ENCODE results near the gene WDR1. TPM values are rescaled to one million over a fixed set of nuclear protein-coding genes. Genes with fewer than 3 reads are reported as not detected.

Gene WDR1
- total RNA-seq, 2 experiments from 2014 or later, result 77.6 to 152 TPM

DNA sequence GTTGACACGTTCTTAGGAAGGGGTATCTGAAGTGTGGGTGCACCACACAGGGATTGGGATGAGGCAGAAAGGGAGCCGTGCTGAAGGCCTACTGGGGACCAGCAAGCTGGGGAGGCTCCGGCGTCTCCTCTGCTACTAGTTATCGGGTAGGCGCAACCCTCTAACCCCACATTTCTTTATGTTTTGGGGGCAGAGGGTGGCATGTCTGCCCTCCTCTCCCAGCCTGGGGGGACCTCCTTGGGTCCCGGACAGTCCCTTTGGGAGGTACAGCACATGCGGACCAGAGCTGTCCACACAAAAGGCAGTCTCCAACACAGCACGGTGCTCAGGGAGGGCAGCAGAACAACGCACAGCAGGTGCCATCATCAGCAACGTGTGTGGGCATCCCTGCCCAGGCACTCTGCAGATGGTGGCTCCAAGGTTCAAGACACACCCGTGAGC is 33.2 kb downstream of the WDR1 start:
- no peak for TF ChIP-seq EZH2phosphoT487 (IDR thresholded peaks at IDR 0.05; ENCODE audit: borderline replicate concordance, low read depth, low read length)
- TF ChIP-seq, protein P1, sequence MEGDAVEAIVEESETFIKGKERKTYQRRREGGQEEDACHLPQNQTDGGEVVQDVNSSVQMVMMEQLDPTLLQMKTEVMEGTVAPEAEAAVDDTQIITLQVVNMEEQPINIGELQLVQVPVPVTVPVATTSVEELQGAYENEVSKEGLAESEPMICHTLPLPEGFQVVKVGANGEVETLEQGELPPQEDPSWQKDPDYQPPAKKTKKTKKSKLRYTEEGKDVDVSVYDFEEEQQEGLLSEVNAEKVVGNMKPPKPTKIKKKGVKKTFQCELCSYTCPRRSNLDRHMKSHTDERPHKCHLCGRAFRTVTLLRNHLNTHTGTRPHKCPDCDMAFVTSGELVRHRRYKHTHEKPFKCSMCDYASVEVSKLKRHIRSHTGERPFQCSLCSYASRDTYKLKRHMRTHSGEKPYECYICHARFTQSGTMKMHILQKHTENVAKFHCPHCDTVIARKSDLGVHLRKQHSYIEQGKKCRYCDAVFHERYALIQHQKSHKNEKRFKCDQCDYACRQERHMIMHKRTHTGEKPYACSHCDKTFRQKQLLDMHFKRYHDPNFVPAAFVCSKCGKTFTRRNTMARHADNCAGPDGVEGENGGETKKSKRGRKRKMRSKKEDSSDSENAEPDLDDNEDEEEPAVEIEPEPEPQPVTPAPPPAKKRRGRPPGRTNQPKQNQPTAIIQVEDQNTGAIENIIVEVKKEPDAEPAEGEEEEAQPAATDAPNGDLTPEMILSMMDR (conservative IDR thresholded peaks at IDR 0.05; ENCODE audit: low read length), result no peak
- no peaks in the 10 kb centered on the region for H3K79me2 ChIP-seq (ENCODE audit: insufficient read depth, low read depth, low read length)
- no peak for DNase-seq (ENCODE audit: low spot score)
- peaks cover 98% of the 10 kb centered on the region for H3K36me3 ChIP-seq (ENCODE audit: insufficient read depth, low read length)
- ChIA-PET CTCF (ENCODE audit: unreplicated experiment) (no interaction called here), POLR2A (no interaction called here)
- no peak overlapping the region for H3K4me2 ChIP-seq (ENCODE audit: low read length)
- H4K20me1 ChIP-seq (ENCODE audit: insufficient read depth, low read length), result peaks cover 4% of the 10 kb centered on the region; the same call in 1 of the 2 replicates
- H3K4me3 ChIP-seq (ENCODE audit: low read depth, low read length, poor library complexity, severe bottlenecking), result no peak overlapping the region
- H3K9me3 ChIP-seq (ENCODE audit: low read length), result no peaks in the 10 kb centered on the region
- intact Hi-C loops (cut with micrococcal nuclease; ENCODE audit: unreplicated experiment), result no loop called here
- no peak overlapping the region for H3K27ac ChIP-seq (ENCODE audit: low read depth, low read length, poor library complexity, severe bottlenecking)
- H3K9me2 ChIP-seq (ENCODE audit: insufficient read depth, low read length), result no peaks in the 10 kb centered on the region
- no peak overlapping the region for H2AFZ ChIP-seq (ENCODE audit: low read length)
- no TSS peak for BruUV-seq (replicated peaks)
- no peaks in the 10 kb centered on the region for H3K4me1 ChIP-seq (ENCODE audit: insufficient read depth, low read length, poor library complexity, severe bottlenecking)

DNA sequence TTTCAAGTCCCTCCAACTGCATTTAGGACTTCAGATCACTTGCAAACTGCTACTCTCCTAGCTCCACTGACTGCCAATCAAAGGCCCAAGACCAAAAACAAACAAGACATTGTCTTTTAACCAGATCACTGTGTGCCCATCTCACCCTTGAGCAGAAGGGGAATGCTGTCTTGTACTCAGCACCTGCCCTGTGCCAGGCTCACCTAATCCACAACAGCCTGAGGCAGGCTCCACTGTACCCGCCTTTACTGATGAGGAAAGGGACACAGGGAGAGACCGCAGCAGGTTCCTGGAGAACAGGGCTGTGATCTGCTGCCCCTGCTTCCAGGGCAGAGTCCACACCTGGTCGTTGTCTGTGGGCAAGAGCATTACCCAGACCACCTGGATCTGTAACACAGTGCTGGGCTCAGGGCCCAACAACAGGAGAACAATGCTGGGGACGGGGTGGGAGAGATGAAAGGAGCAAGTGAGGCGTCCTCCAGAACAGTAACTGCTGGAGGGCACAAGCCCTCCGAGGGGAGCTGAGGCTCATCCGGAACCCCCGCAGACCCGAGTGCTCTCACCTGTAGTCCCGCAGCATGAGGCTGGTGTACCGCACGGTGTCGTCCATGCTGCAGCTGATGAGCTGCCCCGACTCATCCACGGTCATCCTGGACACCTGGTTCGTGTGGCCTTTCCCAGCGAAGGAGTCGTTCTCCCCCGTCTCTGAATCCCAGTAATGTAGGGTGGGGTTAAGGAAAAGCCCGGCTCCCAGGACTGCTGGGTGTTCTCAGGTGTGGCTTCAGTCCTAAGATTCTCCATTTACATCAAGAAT is 33.9 kb downstream of the WDR1 start:
- ChIA-PET CTCF (ENCODE audit: unreplicated experiment) (no interaction called here), POLR2A (no interaction called here)
- Histone ChIP-seq H3K36me3 (ENCODE audit: insufficient read depth, low read length) (peaks cover 97% of the 10 kb centered on the region), H3K9me2 (ENCODE audit: insufficient read depth, low read length) (no peaks in the 10 kb centered on the region), H3K4me1 (ENCODE audit: insufficient read depth, low read length, poor library complexity, severe bottlenecking) (no peaks in the 10 kb centered on the region), H3K9me3 (ENCODE audit: low read length) (no peaks in the 10 kb centered on the region), H3K4me2 (ENCODE audit: low read length) (no peak overlapping the region), H2AFZ (ENCODE audit: low read length) (no peak overlapping the region), H4K20me1 (ENCODE audit: insufficient read depth, low read length) (peaks cover 4% of the 10 kb centered on the region; the same call in 1 of the 2 replicates), H3K79me2 (ENCODE audit: insufficient read depth, low read depth, low read length) (no peaks in the 10 kb centered on the region), H3K4me3 (ENCODE audit: low read depth, low read length, poor library complexity, severe bottlenecking) (no peak overlapping the region), H3K27ac (ENCODE audit: low read depth, low read length, poor library complexity, severe bottlenecking) (no peak overlapping the region)
- DNase-seq (ENCODE audit: low spot score), result no peak
- BruUV-seq (replicated peaks), result no TSS peak
- intact Hi-C loops (cut with micrococcal nuclease; ENCODE audit: unreplicated experiment), result no loop called here
- TF ChIP-seq, protein P1 (conservative IDR thresholded peaks at IDR 0.05; ENCODE audit: low read length), result no peak
- no peak for TF ChIP-seq EZH2phosphoT487 (IDR thresholded peaks at IDR 0.05; ENCODE audit: borderline replicate concordance, low read depth, low read length)

DNA sequence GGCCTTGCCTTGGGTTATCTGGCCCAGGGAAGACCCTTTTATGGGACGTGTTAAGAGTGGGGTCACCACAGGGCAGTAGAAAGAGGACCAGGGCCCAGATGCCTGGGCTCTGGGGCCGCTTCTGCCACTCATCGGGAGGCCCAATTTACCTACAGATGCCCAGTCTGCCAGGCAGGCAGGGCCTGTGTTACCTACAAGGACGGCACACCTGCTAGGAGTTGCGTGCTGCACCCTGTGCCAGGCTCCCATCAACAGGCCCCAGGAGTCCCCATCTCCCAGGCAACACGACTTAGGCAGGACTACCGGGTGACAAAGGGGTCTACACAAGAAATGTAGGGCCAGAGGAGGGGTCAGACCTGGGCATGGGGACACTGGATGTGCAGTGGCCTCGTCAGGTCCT is 34.6 kb downstream of the WDR1 start:
- ChIA-PET CTCF (ENCODE audit: unreplicated experiment) (no interaction called here), POLR2A (no interaction called here)
- intact Hi-C loops (cut with micrococcal nuclease; ENCODE audit: unreplicated experiment), result no loop called here
- Histone ChIP-seq H3K79me2 (ENCODE audit: insufficient read depth, low read depth, low read length) (no peaks in the 10 kb centered on the region), H3K27ac (ENCODE audit: low read depth, low read length, poor library complexity, severe bottlenecking) (no peak overlapping the region), H3K9me3 (ENCODE audit: low read length) (no peaks in the 10 kb centered on the region), H3K4me2 (ENCODE audit: low read length) (no peak overlapping the region), H3K9me2 (ENCODE audit: insufficient read depth, low read length) (no peaks in the 10 kb centered on the region), H2AFZ (ENCODE audit: low read length) (no peak overlapping the region), H3K4me1 (ENCODE audit: insufficient read depth, low read length, poor library complexity, severe bottlenecking) (no peaks in the 10 kb centered on the region), H3K36me3 (ENCODE audit: insufficient read depth, low read length) (peaks cover 97% of the 10 kb centered on the region), H4K20me1 (ENCODE audit: insufficient read depth, low read length) (peaks cover 2% of the 10 kb centered on the region; the same call in 1 of the 2 replicates), H3K4me3 (ENCODE audit: low read depth, low read length, poor library complexity, severe bottlenecking) (no peak overlapping the region)
- no TSS peak for BruUV-seq (replicated peaks)
- no peak for TF ChIP-seq EZH2phosphoT487 (IDR thresholded peaks at IDR 0.05; ENCODE audit: borderline replicate concordance, low read depth, low read length)
- TF ChIP-seq, protein P1 (conservative IDR thresholded peaks at IDR 0.05; ENCODE audit: low read length), result no peak
- no peak for DNase-seq (ENCODE audit: low spot score)
